Chondrocyte (in vitro differentiated cells): ENCODE data around the gene RAD51. TPM values are rescaled to one million over a fixed set of nuclear protein-coding genes. Genes with fewer than 3 reads are reported as not detected.

ENCODE experiments used
- DNase-seq: peaks from one replicate; pipeline ENCODE4 v3.0.0; 2021; ENCODE audit warnings: mixed read lengths, low spot score
- H3K27ac Mint-ChIP-seq: one replicate; pipeline ENCODE4 v1.8.0; 2021; ENCODE audit warnings: mild to moderate bottlenecking, moderate library complexity, mixed read lengths; ENCODE audit not compliant: unreplicated experiment
- H3K27me3 Mint-ChIP-seq: 2 replicates; pipeline ENCODE4 v1.8.0; 2021; ENCODE audit warnings: low read depth, mixed read lengths
- H3K36me3 Mint-ChIP-seq: 2 replicates; pipeline ENCODE4 v1.8.0; 2021; ENCODE audit warnings: low read depth, mixed read lengths
- H3K4me1 Mint-ChIP-seq: 2 replicates; pipeline ENCODE4 v1.8.0; 2021; ENCODE audit warnings: low read depth, mild to moderate bottlenecking, mixed read lengths
- H3K4me3 Mint-ChIP-seq: one replicate; pipeline ENCODE4 v1.8.0; 2021; ENCODE audit warnings: mild to moderate bottlenecking, moderate library complexity, mixed read lengths; ENCODE audit not compliant: unreplicated experiment
- H3K9me3 Mint-ChIP-seq: 2 replicates; pipeline ENCODE4 v1.8.0; 2021; ENCODE audit warnings: low read depth, mixed read lengths
- total RNA-seq: library from RNA; stranded (reverse); gene quantifications from 3 replicates; pipeline ENCODE4 v1.2.1, GENCODE V29; 2021
- TF ChIP-seq, protein P1 (sequence below): fragments of 200-600 bp; sonication (generic); IDR thresholded peaks from 2 replicates; pipeline ENCODE4 v1.5.0; 2021; ENCODE audit warnings: antibody characterized with exemption, mild to moderate bottlenecking, moderate library complexity

Gene RAD51
- total RNA-seq, 1 donor from 2014 or later: 9.4 TPM

DNA sequence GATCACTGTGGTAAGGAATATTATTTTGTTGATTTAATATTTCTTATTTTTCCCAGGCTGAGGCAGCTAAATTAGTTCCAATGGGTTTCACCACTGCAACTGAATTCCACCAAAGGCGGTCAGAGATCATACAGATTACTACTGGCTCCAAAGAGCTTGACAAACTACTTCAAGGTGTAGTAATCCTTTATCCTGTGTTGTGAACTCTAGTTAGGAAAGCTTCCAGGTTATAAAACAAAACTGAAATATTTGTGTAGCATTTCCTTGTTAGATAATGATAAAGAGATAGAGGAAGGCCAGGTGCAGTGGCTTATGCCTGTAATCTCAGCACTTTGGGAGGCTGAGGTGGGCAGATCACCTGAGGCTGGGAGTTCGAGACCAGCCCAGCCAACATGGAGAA, 11.1 kb downstream of the RAD51 start:
- H3K4me3 Mint-ChIP-seq: no peak overlapping the region
- TF ChIP-seq, protein P1, sequence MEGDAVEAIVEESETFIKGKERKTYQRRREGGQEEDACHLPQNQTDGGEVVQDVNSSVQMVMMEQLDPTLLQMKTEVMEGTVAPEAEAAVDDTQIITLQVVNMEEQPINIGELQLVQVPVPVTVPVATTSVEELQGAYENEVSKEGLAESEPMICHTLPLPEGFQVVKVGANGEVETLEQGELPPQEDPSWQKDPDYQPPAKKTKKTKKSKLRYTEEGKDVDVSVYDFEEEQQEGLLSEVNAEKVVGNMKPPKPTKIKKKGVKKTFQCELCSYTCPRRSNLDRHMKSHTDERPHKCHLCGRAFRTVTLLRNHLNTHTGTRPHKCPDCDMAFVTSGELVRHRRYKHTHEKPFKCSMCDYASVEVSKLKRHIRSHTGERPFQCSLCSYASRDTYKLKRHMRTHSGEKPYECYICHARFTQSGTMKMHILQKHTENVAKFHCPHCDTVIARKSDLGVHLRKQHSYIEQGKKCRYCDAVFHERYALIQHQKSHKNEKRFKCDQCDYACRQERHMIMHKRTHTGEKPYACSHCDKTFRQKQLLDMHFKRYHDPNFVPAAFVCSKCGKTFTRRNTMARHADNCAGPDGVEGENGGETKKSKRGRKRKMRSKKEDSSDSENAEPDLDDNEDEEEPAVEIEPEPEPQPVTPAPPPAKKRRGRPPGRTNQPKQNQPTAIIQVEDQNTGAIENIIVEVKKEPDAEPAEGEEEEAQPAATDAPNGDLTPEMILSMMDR: no peak
- no peak for DNase-seq
- no peaks in the 10 kb centered on the region for H3K9me3 Mint-ChIP-seq
- no peak overlapping the region for H3K27ac Mint-ChIP-seq
- H3K4me1 Mint-ChIP-seq: no peaks in the 10 kb centered on the region
- no peaks in the 10 kb centered on the region for H3K27me3 Mint-ChIP-seq
- H3K36me3 Mint-ChIP-seq: peaks cover 13% of the 10 kb centered on the region

DNA sequence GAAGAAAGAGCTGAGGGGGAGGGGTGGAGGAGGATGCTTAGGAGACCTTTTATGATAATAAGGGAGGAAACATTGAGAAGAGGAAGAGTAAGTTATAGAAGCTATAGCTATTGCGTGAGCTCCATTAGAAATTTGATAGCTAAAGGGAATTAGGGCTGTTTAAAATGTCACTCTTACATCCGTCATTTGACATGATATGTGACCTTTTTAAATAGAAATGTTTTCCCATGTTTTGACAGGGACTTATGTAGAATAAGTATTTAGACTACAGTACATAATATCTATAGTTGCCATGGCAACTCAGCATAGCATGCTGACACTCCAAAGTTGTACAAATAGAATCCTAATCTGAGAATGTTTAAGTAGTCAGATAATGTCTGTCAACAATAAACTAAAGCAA, 19.2 kb downstream of the RAD51 start:
- Mint-ChIP-seq H3K4me3 (no peak overlapping the region), H3K36me3 (peaks cover 14% of the 10 kb centered on the region), H3K4me1 (no peaks in the 10 kb centered on the region), H3K9me3 (no peaks in the 10 kb centered on the region), H3K27me3 (no peaks in the 10 kb centered on the region), H3K27ac (no peak overlapping the region)
- TF ChIP-seq, protein P1: no peak
- DNase-seq: no peak

DNA sequence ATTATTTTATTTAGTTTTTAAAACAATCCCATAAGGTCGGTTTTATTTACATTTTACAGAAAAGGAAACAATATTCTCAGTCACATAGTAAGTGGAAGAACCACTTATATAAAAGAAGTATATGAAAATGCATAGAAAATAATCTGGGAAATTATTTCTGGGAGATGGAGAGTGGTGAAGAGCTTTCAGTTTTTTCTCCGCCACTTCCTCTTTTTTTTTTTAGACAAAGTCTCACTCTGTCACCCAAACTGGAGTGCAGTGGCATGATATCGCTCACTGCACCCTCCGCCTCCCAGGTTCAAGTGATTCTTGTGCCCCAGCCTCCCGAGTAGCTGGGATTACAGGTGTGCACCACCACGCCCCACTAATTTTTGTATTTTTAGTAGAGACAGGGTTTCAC, 21.2 kb downstream of the RAD51 start:
- no peak overlapping the region for H3K27ac Mint-ChIP-seq
- no peak overlapping the region for H3K4me3 Mint-ChIP-seq
- H3K36me3 Mint-ChIP-seq: peaks cover 5% of the 10 kb centered on the region
- H3K9me3 Mint-ChIP-seq: no peaks in the 10 kb centered on the region
- TF ChIP-seq, protein P1: no peak
- DNase-seq: no peak
- H3K4me1 Mint-ChIP-seq: no peaks in the 10 kb centered on the region
- no peaks in the 10 kb centered on the region for H3K27me3 Mint-ChIP-seq

DNA sequence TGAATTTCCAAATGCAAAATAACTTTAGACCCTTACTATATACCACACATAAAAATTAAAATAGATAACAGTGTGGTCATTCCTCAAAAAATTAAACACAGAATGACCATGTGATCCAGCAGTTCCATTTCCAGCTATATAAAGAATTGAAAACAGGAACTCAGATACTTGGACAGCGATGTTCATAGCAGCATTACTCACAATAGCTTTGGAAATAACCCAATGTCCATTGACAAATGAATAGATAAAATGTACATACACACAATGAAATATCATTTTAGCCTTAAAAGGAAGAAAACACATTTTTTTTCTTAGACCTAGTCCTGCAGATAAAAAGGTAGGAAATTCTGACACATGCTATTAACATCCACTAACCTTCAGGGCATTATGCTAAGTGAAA, 26.7 kb downstream of the RAD51 start:
- no peak for DNase-seq
- H3K4me1 Mint-ChIP-seq: no peaks in the 10 kb centered on the region
- peaks cover 3% of the 10 kb centered on the region for H3K36me3 Mint-ChIP-seq
- H3K27ac Mint-ChIP-seq: no peak overlapping the region
- no peak overlapping the region for H3K4me3 Mint-ChIP-seq
- TF ChIP-seq, protein P1: no peak
- no peaks in the 10 kb centered on the region for H3K27me3 Mint-ChIP-seq
- H3K9me3 Mint-ChIP-seq: no peaks in the 10 kb centered on the region

DNA sequence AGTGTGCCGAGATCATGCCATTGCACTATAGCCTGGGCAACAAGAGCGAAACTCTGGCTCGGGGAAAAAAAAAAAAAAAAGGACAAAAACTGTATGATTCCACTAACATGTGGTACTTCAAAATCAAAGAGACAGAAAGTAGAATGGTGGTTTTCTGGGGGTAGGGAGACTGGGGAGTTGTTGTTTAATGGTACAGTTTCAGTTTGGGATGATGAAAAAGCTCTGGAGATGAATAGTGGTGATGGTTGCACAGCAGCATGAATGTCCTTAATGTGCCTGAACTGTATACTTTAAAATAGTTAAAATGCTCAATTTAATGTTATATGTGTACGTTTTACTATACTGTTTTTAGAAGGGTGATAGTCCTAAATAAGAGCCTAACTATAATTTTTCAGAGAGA, 27.4 kb downstream of the RAD51 start:
- Mint-ChIP-seq H3K36me3 (peaks cover 3% of the 10 kb centered on the region), H3K4me1 (no peaks in the 10 kb centered on the region), H3K9me3 (no peaks in the 10 kb centered on the region), H3K27ac (no peak overlapping the region), H3K4me3 (no peak overlapping the region), H3K27me3 (no peaks in the 10 kb centered on the region)
- no peak for DNase-seq
- TF ChIP-seq, protein P1: no peak
